Kidney (tissue), 14 donors: ENCODE data around the gene HIVEP3. TPM values are rescaled to one million over a fixed set of nuclear protein-coding genes. Genes with fewer than 3 reads are reported as not detected.

ENCODE experiments used
- DNase-seq, 5 donors: peaks; one replicate each; pipeline ENCODE4 v3.0.0-alpha.2; 2013 to 2020
- FAIRE-seq: peaks from 2 replicates; lab custom pipeline; 2012; peaks lifted over from hg19 to GRCh38; lab: Jason Lieb, UNC
- H3K27ac ChIP-seq, 2 donors: one replicate each; pipeline ENCODE4 v1.7.0; 2013; ENCODE audit warnings: low read depth in 2 of 2, low read length in 2 of 2, inconsistent platforms in 1 of 2
- H3K27me3 ChIP-seq: one replicate; pipeline ENCODE4 v1.7.1; 2013; ENCODE audit warnings: low read length, inconsistent platforms; ENCODE audit not compliant: control insufficient read depth, insufficient read depth
- H3K36me3 ChIP-seq, 3 donors: one replicate each; pipeline versions ENCODE4 v1.7.0 to v1.7.1; 2013; ENCODE audit warnings: low read length in 3 of 3, control low read depth in 1 of 3, inconsistent platforms in 1 of 3; ENCODE audit not compliant: insufficient read depth in 3 of 3, control insufficient read depth in 2 of 3
- H3K4me1 ChIP-seq, 3 donors: one replicate each; pipeline versions ENCODE4 v1.7.0 to v1.7.1; 2013; ENCODE audit warnings: low read length in 3 of 3, inconsistent platforms in 1 of 3, low read depth in 1 of 3; ENCODE audit not compliant: control insufficient read depth in 2 of 3, insufficient read depth in 2 of 3
- H3K4me3 ChIP-seq, 3 donors: one replicate each; pipeline versions ENCODE4 v1.7.0 to v1.8.1; 2013; ENCODE audit warnings: low read length in 3 of 3, control low read depth in 1 of 3, inconsistent platforms in 1 of 3
- H3K9ac ChIP-seq, 3 donors: one replicate each; pipeline versions ENCODE4 v1.7.0 to v1.7.1; 2013; ENCODE audit warnings: low read length in 3 of 3, control low read depth in 1 of 3, inconsistent platforms in 1 of 3
- H3K9me3 ChIP-seq, 3 donors: one replicate each; pipeline versions ENCODE4 v1.7.0 to v1.7.1; 2013; ENCODE audit warnings: low read length in 3 of 3, control low read depth in 1 of 3, inconsistent platforms in 1 of 3; ENCODE audit not compliant: control insufficient read depth in 2 of 3, insufficient read depth in 1 of 3
- CTCF ChIP-seq: IDR thresholded peaks from 3 replicates; pipeline ENCODE4 v1.5.1; 2012; ENCODE audit warnings: mild to moderate bottlenecking, moderate library complexity, borderline replicate concordance; ENCODE audit not compliant: insufficient read depth; ENCODE audit errors: extremely low read depth
- intact Hi-C: fragments of 100-400 bp; cut with DNase I; formaldehyde crosslinking; loops from one replicate; pipeline ENCODE4 v1.11.1; 2022
- polyA plus RNA-seq: library from polyadenylated mRNA; stranded (reverse); fragments of 350-450 nt; fragmentation: Illumina TruSeq; extraction: RNeasy Lipid Tissue Mini Kit (QIAGEN cat#74804); gene quantifications from one replicate; pipeline ENCODE4 v1.2.3, GENCODE V29; 2014; ENCODE audit warnings: low read depth, low replicate concordance; ENCODE audit not compliant: insufficient read depth
- total RNA-seq: library from RNA; stranded (reverse); fragmentation: NEBNext Ultra II Directional; extraction: Animal tissue kit (Norgen Biotek cat#: 25700); gene quantifications from one replicate; pipeline ENCODE4 v1.2.1, GENCODE V29; 2021
- donor health status: control.
- donor health status: control.
- donor health status: control.
- donor health status: control.
- donor health status: control.
- donor health status: DM: yes; HTN: yes; CAD: no.
- donor health status: Normal renal cell carcinoma (clear cell type).

The HIVEP3 gene
- total and polyA plus RNA-seq, 2 donors from 2014 or later, result 3.5 to 11.0 TPM

GRCh38 chr1:41626616-41627375 is 291.9 kb downstream of the HIVEP3 start:
- Histone ChIP-seq H3K4me1 (peaks cover 0 to 4% (median 0%) of the 10 kb centered on the region in 3 donors), H3K4me3 (no peak overlapping the region), H3K9me3 (no peaks in the 10 kb centered on the region), H3K27me3 (no peaks in the 10 kb centered on the region), H3K27ac (no peak overlapping the region), H3K9ac (no peak overlapping the region), H3K36me3 (no peaks in the 10 kb centered on the region)
- intact Hi-C loops, result no loop called here
- no peak for FAIRE-seq
- no peak for TF ChIP-seq CTCF
- peak in 1 of 5 donors; percentile 6 for DNase-seq

- Histone ChIP-seq H3K4me3 (no peak overlapping the region), H3K9me3 (no peaks in the 10 kb centered on the region), H3K4me1 (peaks cover 0 to 4% (median 0%) of the 10 kb centered on the region in 3 donors), H3K36me3 (no peaks in the 10 kb centered on the region), H3K27ac (no peak overlapping the region), H3K27me3 (no peaks in the 10 kb centered on the region), H3K9ac (no peak overlapping the region)
- TF ChIP-seq CTCF, result no peak
- FAIRE-seq (no peak), DNase-seq (peak in 4 of 5 donors; percentile 9 to 32 (median 24))
- intact Hi-C loops, result no loop called here
Observed at GRCh38 chr1:41626146-41626545, 292.6 kb downstream of the HIVEP3 start.

GRCh38 chr1:41623736-41624135 is 295.0 kb downstream of the HIVEP3 start:
- Histone ChIP-seq H3K27me3 (no peaks in the 10 kb centered on the region), H3K4me1 (peaks cover 0 to 4% (median 0%) of the 10 kb centered on the region in 3 donors), H3K27ac (no peak overlapping the region), H3K36me3 (no peaks in the 10 kb centered on the region), H3K4me3 (no peak overlapping the region), H3K9me3 (no peaks in the 10 kb centered on the region), H3K9ac (no peak overlapping the region)
- no peak for TF ChIP-seq CTCF
- FAIRE-seq, result no peak
- intact Hi-C loops, result no loop called here
- peak in 1 of 5 donors; percentile 18 for DNase-seq
